ENCODE data around the gene TTC5. TPM values are rescaled to one million over a fixed set of nuclear protein-coding genes. Genes with fewer than 3 reads are reported as not detected.

The TTC5 gene
- total and polyA plus RNA-seq, 2 donors (not counting 1 experiment from before 2014, with no cell fraction given) = 8.2 to 37.5 TPM

GRCh38 chr14:20347747-20348146 lies 42.0 kb upstream of the TTC5 start:
- intact Hi-C loops (cut with micrococcal nuclease) = no loop called here
- ATAC-seq (ENCODE audit: low read depth) (no peak), DNase-seq (no peak)
- CTCF ChIA-PET = interaction anchor here (1.1 kb wide), 1 partner anchor 522 kb away, joined by 3 read pairs; no protein-coding TSS in a partner anchor
- H3K36me3 ChIP-seq (replicated peaks in 1 of 2; ENCODE audit: control extremely low read depth in 1 of 2, control insufficient read depth in 1 of 2, extremely low read depth in 1 of 2, insufficient read depth in 2 of 2, low read length in 1 of 2) = peaks cover 1 to 16% of the 10 kb centered on the region in 2 experiments
- peaks cover 0 to 3% (median 2%) of the 10 kb centered on the region in 3 donors for H3K9me3 ChIP-seq (ENCODE audit: control extremely low read depth in 1 of 3, control insufficient read depth in 2 of 3, insufficient read depth in 1 of 3, low read length in 2 of 3)
- H2AFZ ChIP-seq (ENCODE audit: insufficient read depth, low read depth, low read length, poor library complexity, severe bottlenecking) = no peak overlapping the region
- no peaks in the 10 kb centered on the region for H3K27me3 ChIP-seq (replicated peaks in 1 of 4; ENCODE audit: control extremely low read depth in 1 of 4, control insufficient read depth in 3 of 4, insufficient read depth in 4 of 4, low read length in 3 of 4)
- peaks cover 7% of the 10 kb centered on the region for H3K79me2 ChIP-seq (ENCODE audit: control insufficient read depth, insufficient read depth, low read length)
- H3K4me3 Mint-ChIP-seq = no peak overlapping the region
- no peak overlapping the region for H3K4me2 ChIP-seq (replicated peaks; ENCODE audit: low read depth, low read length, poor library complexity, severe bottlenecking)
- H3K4me1 Mint-ChIP-seq = peaks cover 13% of the 10 kb centered on the region
- H3K4me1 ChIP-seq (ENCODE audit: control insufficient read depth in 2 of 2, insufficient read depth in 2 of 2, low read length in 2 of 2) = peaks cover 6 to 7% of the 10 kb centered on the region in 2 donors
- 100% methylated on average over 1 of the region's 3 CpGs for WGBS (ENCODE audit: insufficient coverage)
- H3K9ac ChIP-seq (ENCODE audit: low read length) = no peak overlapping the region
- no peaks in the 10 kb centered on the region for H3K27me3 Mint-ChIP-seq
- no peaks in the 10 kb centered on the region for H4K20me1 ChIP-seq (ENCODE audit: control insufficient read depth, insufficient read depth, low read length, poor library complexity, severe bottlenecking)
- H3K27ac ChIP-seq (ENCODE audit: low read length in 2 of 2) = no peak overlapping the region
- no peak overlapping the region for H3K4me3 ChIP-seq (ENCODE audit: control extremely low read depth in 1 of 5, extremely low read depth in 1 of 5, insufficient read depth in 1 of 5, low read depth in 2 of 5, low read length in 4 of 5)
- POLR2A ChIA-PET = no interaction called here
- TF ChIP-seq EZH2 (IDR thresholded peaks at IDR 0.05; ENCODE audit: borderline replicate concordance, insufficient read depth, low read depth, low read length, poor library complexity, severe bottlenecking) = no peak
- TF ChIP-seq CTCF (IDR thresholded peaks at IDR 0.05) = no peak
- H3K9me3 Mint-ChIP-seq (ENCODE audit: insufficient read depth) = no peaks in the 10 kb centered on the region
- no peak overlapping the region for H3K27ac Mint-ChIP-seq

GRCh38 chr14:20346713-20347112 lies 41.0 kb upstream of the TTC5 start:
- no peak overlapping the region for H3K4me3 Mint-ChIP-seq
- H3K4me1 Mint-ChIP-seq = peaks cover 15% of the 10 kb centered on the region
- no peak for TF ChIP-seq EZH2 (IDR thresholded peaks at IDR 0.05; ENCODE audit: borderline replicate concordance, insufficient read depth, low read depth, low read length, poor library complexity, severe bottlenecking)
- TF ChIP-seq CTCF (IDR thresholded peaks at IDR 0.05) = no peak
- H3K27ac ChIP-seq (ENCODE audit: low read length in 2 of 2) = no peak overlapping the region
- POLR2A ChIA-PET = no interaction called here
- H3K4me1 ChIP-seq (ENCODE audit: control insufficient read depth in 2 of 2, insufficient read depth in 2 of 2, low read length in 2 of 2) = peaks cover 6 to 10% of the 10 kb centered on the region in 2 donors
- no peaks in the 10 kb centered on the region for H3K27me3 Mint-ChIP-seq
- no CpG with 5 or more reads among the region's 1 CpG for WGBS (ENCODE audit: insufficient coverage)
- no peak for DNase-seq
- no peaks in the 10 kb centered on the region for H4K20me1 ChIP-seq (ENCODE audit: control insufficient read depth, insufficient read depth, low read length, poor library complexity, severe bottlenecking)
- H3K4me2 ChIP-seq (replicated peaks; ENCODE audit: low read depth, low read length, poor library complexity, severe bottlenecking) = no peak overlapping the region
- no peak overlapping the region for H2AFZ ChIP-seq (ENCODE audit: insufficient read depth, low read depth, low read length, poor library complexity, severe bottlenecking)
- CTCF ChIA-PET = no interaction called here
- peaks cover 1 to 10% of the 10 kb centered on the region in 2 experiments for H3K36me3 ChIP-seq (replicated peaks in 1 of 2; ENCODE audit: control extremely low read depth in 1 of 2, control insufficient read depth in 1 of 2, extremely low read depth in 1 of 2, insufficient read depth in 2 of 2, low read length in 1 of 2)
- H3K4me3 ChIP-seq (ENCODE audit: control extremely low read depth in 1 of 5, extremely low read depth in 1 of 5, insufficient read depth in 1 of 5, low read depth in 2 of 5, low read length in 4 of 5) = no peak overlapping the region
- H3K27me3 ChIP-seq (replicated peaks in 1 of 4; ENCODE audit: control extremely low read depth in 1 of 4, control insufficient read depth in 3 of 4, insufficient read depth in 4 of 4, low read length in 3 of 4) = no peaks in the 10 kb centered on the region
- peaks cover 0 to 3% (median 2%) of the 10 kb centered on the region in 3 donors for H3K9me3 ChIP-seq (ENCODE audit: control extremely low read depth in 1 of 3, control insufficient read depth in 2 of 3, insufficient read depth in 1 of 3, low read length in 2 of 3)
- no peaks in the 10 kb centered on the region for H3K9me3 Mint-ChIP-seq (ENCODE audit: insufficient read depth)
- no peak overlapping the region for H3K27ac Mint-ChIP-seq
- ATAC-seq (ENCODE audit: low read depth) = no peak
- intact Hi-C loops (cut with micrococcal nuclease) = no loop called here
- peaks cover 7% of the 10 kb centered on the region for H3K79me2 ChIP-seq (ENCODE audit: control insufficient read depth, insufficient read depth, low read length)
- H3K9ac ChIP-seq (ENCODE audit: low read length) = no peak overlapping the region
